ENCODE results near the gene FASTKD2. TPM values are rescaled to one million over a fixed set of nuclear protein-coding genes. Genes with fewer than 3 reads are reported as not detected.

FASTKD2 gene
- total RNA-seq, 2 donors from 2014 or later = 21.6 to 21.7 TPM

DNA sequence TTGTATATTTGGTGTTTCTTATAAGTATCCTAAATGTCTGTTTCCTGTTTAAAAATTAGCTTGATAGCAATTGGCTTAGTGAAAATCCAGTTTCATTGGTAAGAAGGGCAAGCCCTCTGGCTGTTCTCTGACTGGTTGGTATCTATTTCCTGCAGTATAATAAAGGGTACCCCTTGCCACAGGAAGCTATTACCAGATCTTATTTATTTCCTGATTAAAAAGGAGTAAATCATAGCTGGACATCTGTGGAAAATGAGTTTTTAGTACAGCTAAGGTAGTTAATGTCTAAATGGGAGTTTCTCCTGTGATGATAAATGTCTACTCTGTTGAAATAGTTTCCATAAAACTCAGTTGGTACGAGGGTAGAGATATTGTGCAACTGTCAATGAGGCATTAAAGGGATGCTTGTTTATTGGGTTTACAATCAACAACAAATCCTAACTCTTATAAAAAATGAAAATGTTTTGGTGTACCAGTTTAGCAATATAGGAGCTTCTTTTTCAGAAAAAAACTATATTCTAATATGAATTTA is 58.7 kb downstream of the FASTKD2 start:
- DNase-seq (ENCODE audit: low spot score) = no peak
- intact Hi-C loops (cut with DNase I) = no loop called here

DNA sequence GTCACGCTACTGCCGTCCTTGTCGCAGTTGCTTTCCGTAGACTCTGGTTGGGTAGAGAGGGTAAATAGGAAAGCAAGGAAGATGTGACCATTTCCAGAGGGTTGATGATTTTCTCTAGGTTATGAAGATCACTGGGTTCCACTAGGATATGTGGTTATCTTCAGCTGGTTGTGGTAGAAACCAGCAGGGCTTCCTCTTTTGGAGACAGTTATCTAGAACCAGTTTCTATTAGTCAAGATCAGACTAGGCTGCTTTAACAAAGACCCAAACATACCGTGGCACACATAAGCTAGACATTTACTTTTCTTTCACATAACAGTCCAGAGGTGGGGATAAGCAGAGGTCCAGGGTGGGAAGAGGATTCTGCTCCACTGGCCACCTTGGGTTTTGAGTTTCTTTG is 59.6 kb downstream of the FASTKD2 start:
- no peak for DNase-seq (ENCODE audit: low spot score)

DNA sequence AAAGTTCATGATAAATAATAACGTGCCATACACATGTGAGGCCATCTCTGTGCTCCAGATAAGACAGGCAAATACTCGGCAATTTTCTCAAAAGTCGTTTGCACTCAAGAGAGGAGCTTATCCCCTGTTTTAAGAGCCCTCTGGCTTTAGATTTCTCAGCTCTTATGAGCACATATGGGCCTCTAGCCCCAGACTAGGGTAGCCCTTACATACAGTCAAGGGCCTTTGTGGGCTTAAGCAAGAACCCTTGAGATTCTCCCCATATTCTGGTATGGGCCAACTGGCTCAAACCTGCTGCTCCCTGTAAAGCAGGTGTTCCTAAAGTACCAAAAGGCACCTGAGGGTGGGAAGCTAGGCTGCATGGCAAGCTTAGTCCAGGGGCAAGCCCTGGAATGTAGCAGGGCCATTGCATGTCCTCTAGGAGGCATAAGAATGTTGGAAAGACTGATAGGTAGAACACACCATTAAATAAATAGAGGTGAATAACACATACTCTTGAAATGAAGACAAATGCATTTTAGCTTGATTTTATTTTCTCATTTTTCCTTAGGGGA is 66.1 kb downstream of the FASTKD2 start:
- intact Hi-C loops (cut with DNase I) = no loop called here
- DNase-seq (ENCODE audit: low spot score) = no peak

More for the DNA sequence above, 59.6 kb downstream of the FASTKD2 start:
- intact Hi-C loops (cut with DNase I) = no loop called here

DNA sequence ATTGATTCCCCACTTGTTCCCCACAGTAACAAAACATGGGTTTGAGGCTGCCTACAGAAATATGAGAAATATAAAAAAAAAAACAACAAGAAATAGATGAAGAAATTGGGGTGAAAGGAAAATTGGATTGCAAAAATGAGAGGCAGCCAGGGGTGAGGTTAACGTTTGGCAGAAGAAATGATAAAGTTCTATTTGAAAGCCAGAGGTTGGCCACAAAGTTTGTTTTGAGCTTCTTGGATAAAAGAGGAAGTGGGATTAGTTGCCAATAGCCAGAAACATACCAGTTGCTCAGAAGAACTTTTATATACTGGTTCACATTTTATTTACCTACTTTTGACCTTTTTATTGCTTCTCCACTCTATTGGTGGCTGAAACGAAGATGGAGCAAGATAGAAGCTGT is 67.5 kb downstream of the FASTKD2 start:
- intact Hi-C loops (cut with DNase I) = no loop called here
- DNase-seq (ENCODE audit: low spot score) = no peak

DNA sequence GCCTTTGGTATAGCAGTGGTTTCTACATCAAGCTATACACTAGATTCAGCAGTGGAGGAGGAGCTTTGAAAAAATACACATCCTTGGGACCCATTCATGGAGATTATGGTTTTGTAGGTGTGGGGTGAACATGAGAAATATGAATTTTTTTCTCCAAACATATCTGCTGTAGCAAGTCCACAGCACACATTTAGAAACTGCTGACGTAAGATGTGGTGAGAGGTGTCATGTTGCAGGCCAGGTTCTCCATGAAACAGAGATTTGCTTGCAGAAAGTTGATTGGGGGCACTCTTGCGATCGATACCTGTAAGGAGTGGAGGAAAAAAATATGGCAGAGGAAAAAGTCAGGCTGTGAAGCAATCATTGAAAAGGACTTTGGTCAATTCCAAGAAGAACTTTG is 67.9 kb downstream of the FASTKD2 start:
- intact Hi-C loops (cut with DNase I) = no loop called here
- no peak for DNase-seq (ENCODE audit: low spot score)

DNA sequence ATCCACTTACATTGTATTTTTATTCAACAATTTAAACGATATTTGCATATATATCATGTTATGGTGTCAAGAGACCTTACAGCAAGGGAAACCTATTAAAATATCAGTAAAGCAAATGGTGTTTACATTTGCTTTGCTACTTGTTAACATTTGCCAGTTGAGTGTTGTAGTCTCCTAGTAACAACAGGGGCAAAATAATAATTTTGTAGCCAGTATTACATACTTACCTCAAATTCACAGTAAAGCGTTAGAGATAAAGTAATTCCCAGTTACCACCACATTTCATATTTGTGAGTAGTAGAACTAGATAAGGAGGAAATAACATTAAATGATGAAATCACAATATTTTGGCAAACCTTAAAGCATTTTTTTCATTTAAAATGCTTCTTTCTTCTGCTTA is 71.3 kb downstream of the FASTKD2 start:
- DNase-seq (ENCODE audit: low spot score) = no peak
- intact Hi-C loops (cut with DNase I) = no loop called here

DNA sequence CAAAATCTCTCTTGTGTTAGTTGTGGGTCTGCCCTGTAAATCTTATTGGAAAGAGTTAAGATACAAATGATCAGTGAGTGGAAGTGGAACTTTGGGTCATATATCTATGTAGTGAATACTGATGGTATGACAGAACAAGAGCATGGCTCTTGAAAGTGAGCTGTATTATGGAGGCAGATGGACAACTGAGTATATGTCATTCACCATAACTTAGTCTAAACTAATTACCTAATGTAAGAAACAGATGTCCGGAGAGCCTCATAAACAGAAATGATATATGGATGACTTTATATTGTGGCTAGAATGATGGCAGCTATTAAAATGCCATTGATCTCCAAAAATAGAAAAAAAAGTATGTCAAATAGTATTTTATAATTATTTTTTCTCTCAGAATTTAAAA is 72.4 kb downstream of the FASTKD2 start:
- no peak for DNase-seq (ENCODE audit: low spot score)
- intact Hi-C loops (cut with DNase I) = no loop called here

DNA sequence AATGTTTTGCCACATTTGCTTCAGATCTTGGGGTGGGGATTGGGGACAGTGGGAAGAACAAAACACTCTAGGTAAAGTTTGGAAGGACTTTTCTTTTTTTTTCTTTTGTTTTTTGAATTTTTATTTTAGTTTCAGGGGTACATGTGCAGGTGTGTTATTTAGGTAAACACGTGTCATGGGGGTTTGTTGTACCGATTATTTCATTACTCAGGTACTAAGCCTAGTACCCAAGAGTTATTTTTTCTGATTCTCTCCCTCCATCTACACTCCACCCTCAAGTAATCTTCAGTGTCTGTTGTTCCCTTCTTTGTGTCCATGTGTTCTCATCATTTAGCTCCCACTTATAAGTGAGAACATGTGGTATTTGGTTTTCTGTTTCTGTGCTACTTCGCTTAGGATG is 73.3 kb downstream of the FASTKD2 start:
- intact Hi-C loops (cut with DNase I) = no loop called here

DNA sequence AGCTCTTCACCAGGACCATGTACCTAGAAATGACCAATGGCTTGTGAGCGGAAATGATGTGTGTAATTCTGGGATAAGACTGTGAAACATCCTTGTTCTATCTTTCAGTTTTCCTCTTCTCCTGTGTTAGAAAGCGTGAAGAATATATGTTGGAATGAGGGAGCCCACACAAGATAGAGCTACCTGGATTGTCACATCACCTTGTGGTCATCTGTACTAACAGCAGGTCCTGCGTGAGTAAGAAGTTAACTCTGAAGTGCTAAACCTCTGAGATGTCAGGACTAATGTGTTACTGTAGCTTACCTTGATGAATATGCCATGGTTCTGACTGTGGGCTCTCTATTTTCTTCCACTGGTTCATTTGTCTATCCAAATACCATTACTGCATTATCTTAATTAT is 75.6 kb downstream of the FASTKD2 start:
- intact Hi-C loops (cut with DNase I) = no loop called here

More for the DNA sequence above, 73.3 kb downstream of the FASTKD2 start:
- no peak for DNase-seq (ENCODE audit: low spot score)

More for the DNA sequence above, 75.6 kb downstream of the FASTKD2 start:
- no peak for DNase-seq (ENCODE audit: low spot score)

Small RNA genes lying within 50 kb of the gene (microRNA-seq; reads per million reads assigned to microRNA genes)
- gene MIR3130-1 (ENCODE audit: borderline microRNAs expressed in 2 of 2) = 0 reads per million in 2 donors
- 0 reads per million in 2 donors for gene MIR3130-2 (ENCODE audit: borderline microRNAs expressed in 2 of 2)

Other genes starting within 250 kb of the FASTKD2 start
- gene FAM237A, start 123.1 kb upstream of the FASTKD2 start, total RNA-seq = not detected
- gene DYTN, start 47.2 kb upstream of the FASTKD2 start, total RNA-seq = not detected
- 1 to 10 TPM in 1 of 2 donors, under 1 TPM in 1; 0.57 to 1.8 TPM for gene MDH1B, start 278 bp upstream of the FASTKD2 start, total RNA-seq
- under 1 TPM; 0.24 to 0.32 TPM for gene CPO, start 173.9 kb downstream of the FASTKD2 start, total RNA-seq

Measured in posterior vena cava (tissue), 2 donors.